Epithelial cell of esophagus (primary cell): ENCODE measurements around the gene RPS6KA2.

Experiments used
- DNase-seq: peaks from one replicate; pipeline ENCODE4 v3.0.0; 2010; ENCODE audit warnings: low read depth
- H3K4me3 ChIP-seq: 2 replicates; pipeline ENCODE4 v1.5.1; 2011; ENCODE audit warnings: mild to moderate bottlenecking, low read length, control low read depth
- CTCF ChIP-seq: IDR thresholded peaks from 2 replicates; pipeline ENCODE4 v1.5.1; 2011; ENCODE audit warnings: low read depth, mild to moderate bottlenecking, low read length, control low read depth, inconsistent platforms; ENCODE audit not compliant: insufficient read depth; ENCODE audit errors: missing control alignments

Gene RPS6KA2

DNA sequence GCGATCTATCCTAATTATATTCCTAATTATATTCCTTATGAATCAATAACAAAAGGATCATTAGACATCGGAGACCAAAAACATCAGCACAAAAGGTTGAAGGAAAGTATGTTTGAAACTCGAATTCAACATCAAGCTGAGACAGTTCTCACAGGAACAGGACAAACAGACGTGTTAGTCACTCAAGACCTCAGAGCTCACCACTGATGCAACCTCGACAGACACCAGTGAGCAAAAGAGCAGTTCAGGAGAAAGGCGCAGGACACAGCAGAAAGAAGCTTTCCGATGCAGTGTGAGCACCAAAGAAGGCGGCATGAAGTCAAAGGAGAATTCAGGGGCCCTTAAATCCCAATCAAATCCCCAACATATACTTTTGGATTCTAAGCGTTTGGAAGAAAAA is 34.2 kb downstream of the RPS6KA2 start:
- TF ChIP-seq CTCF, result no peak
- peak; percentile 67 for DNase-seq
- H3K4me3 ChIP-seq, result no peak overlapping the region

DNA sequence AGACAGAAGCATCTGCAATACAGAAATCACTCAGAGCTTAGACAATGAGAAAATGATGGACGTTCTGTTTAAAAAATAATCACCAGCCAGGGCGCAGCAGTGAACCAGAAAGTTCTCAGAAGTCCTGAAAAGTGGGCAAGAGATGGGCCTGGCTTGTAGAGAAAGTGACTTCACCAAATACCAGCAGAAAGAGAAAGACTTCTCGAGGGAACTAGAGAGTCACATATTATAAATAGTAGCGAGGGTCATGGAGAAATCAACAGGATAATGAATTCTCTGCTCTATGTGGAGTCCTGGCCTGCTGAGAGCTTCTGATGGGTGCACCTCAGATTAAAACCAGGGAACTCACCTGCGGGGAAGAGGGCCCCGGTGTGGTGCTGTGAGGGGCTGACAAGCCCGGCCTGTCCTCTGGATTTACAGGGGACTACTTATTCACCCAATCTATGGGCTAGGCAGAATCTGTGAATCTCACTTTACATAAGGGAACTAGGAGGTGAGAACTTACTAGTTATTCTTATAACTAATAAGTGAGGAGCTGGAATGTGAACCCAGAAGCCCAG is 35.0 kb downstream of the RPS6KA2 start:
- no peak overlapping the region for H3K4me3 ChIP-seq
- DNase-seq, result no peak
- TF ChIP-seq CTCF, result no peak

- no peak for DNase-seq
- no peak for TF ChIP-seq CTCF
- no peak overlapping the region for H3K4me3 ChIP-seq
These were observed 36.0 kb downstream of the RPS6KA2 start for GRCh38 chr6:166591026-166591425.

GRCh38 chr6:166589786-166590574 is 37.1 kb downstream of the RPS6KA2 start:
- no peak for DNase-seq
- H3K4me3 ChIP-seq, result no peak overlapping the region
- no peak for TF ChIP-seq CTCF

GRCh38 chr6:166589337-166589731 is 37.7 kb downstream of the RPS6KA2 start:
- no peak for DNase-seq
- no peak for TF ChIP-seq CTCF
- H3K4me3 ChIP-seq, result no peak overlapping the region

GRCh38 chr6:166588691-166589336 is 38.2 kb downstream of the RPS6KA2 start:
- H3K4me3 ChIP-seq, result no peak overlapping the region
- no peak for DNase-seq
- TF ChIP-seq CTCF, result no peak
